ENCODE results near the gene ZNF410.

GRCh38 chr14:73958591-73958990 is 71.9 kb downstream of the ZNF410 start:
- TF ChIP-seq POLR2A (IDR thresholded peaks at IDR 0.05): no peak
- no peak for TF ChIP-seq CTCF (IDR thresholded peaks at IDR 0.05)
- no peak for TF ChIP-seq POLR2AphosphoS5 (IDR thresholded peaks at IDR 0.05)

Measured in breast epithelium (tissue), 3 donors.